Activated CD8-positive, alpha-beta T cell treated with anti-CD3 and anti-CD28 coated beads for 36 hours (primary cell): ENCODE results near the gene GANAB. TPM values are rescaled to one million over a fixed set of nuclear protein-coding genes. Genes with fewer than 3 reads are reported as not detected.
"Not testable (repeated sequence)": the region's sequence is repeated elsewhere in the genome, so short reads cannot be mapped to it uniquely, and the experiment has no call there.

Experiments
- ATAC-seq: fragments of 200-7000 bp; cut with Tn5 transposase; one replicate; pipeline ENCODE4 v1.10.0; 2021; ENCODE audit warnings: mild to moderate bottlenecking, moderate library complexity
- CTCF ChIA-PET: fragments of 350-600 bp; sonication (Branson Sonifier 250); formaldehyde crosslinking; loops from one replicate; lab custom pipeline; 2021; ENCODE audit warnings: antibody characterized with exemption; lab: Charles Lee
- POLR2A ChIA-PET: fragments of 350-600 bp; sonication (Branson Sonifier 250); formaldehyde crosslinking; loops from one replicate; lab custom pipeline; 2021; ENCODE audit warnings: antibody characterized with exemption; lab: Charles Lee
- DNase-seq: peaks from one replicate; pipeline ENCODE4 v3.0.0-alpha.2; 2020
- H3K27ac Mint-ChIP-seq: one replicate; pipeline ENCODE4 v1.8.0; 2021; ENCODE audit warnings: mild to moderate bottlenecking, mixed read lengths
- H3K27me3 Mint-ChIP-seq: one replicate; pipeline ENCODE4 v1.8.0; 2021; ENCODE audit warnings: mixed read lengths
- H3K36me3 Mint-ChIP-seq: one replicate; pipeline ENCODE4 v1.8.0; 2021; ENCODE audit warnings: low read depth, mixed read lengths
- H3K4me1 Mint-ChIP-seq: one replicate; pipeline ENCODE4 v1.8.0; 2021; ENCODE audit warnings: low read depth, mixed read lengths
- H3K4me3 Mint-ChIP-seq: one replicate; pipeline ENCODE4 v1.8.0; 2021; ENCODE audit warnings: mild to moderate bottlenecking, moderate library complexity, mixed read lengths
- H3K9me3 Mint-ChIP-seq: one replicate; pipeline ENCODE4 v1.8.0; 2021; ENCODE audit warnings: mixed read lengths
- intact Hi-C: fragments of 100-400 bp; cut with micrococcal nuclease; formaldehyde crosslinking; loops from one replicate; pipeline ENCODE4 v1.10.0; 2022
- total RNA-seq, 2 experiments: library from RNA; stranded (reverse); gene quantifications; one replicate each; pipeline ENCODE4 v1.2.3, GENCODE V29; 2021
- TF ChIP-seq, protein P1 (sequence below): fragments of 200-600 bp; IDR thresholded peaks from one replicate; pipeline ENCODE4 v1.8.0; 2022; ENCODE audit warnings: antibody characterized with exemption, mild to moderate bottlenecking

The GANAB gene
- total RNA-seq, 2 experiments from 2014 or later: 205 to 217 TPM

DNA sequence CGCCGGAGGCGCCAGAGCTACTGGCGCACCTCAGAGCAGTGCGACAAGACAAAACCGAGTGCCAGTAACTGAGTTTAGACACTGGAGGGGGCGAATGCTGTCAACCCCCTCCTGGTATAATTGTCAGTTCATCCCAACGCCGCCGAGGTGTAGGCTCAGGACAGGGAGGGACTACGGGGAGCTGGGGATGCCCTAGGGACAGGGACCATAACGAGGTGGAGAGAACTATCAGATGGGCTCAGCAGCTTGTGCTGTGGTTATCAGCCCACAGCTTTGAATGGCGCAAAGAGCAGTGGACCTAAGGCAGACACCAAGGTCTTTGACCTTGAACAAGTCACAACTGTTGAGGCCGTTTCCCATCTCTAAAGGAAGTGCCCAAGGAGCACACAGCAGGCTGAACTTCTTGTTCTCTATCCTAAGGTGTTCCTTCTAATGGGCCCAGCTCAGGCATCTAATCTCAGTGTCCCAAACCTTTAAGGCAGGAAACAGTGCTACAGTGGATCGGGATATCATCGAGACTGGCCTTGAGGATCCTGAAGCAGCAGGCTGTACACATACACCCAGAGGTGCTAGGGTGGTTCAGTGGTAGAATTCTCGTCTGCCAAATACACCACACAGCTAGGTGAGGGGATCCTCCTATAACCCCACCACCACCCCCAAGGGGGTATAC is 54.1 kb downstream of the GANAB start:
- peaks cover 53% of the 10 kb centered on the region for H3K36me3 Mint-ChIP-seq
- peak overlapping the region; percentile 100 for H3K4me3 Mint-ChIP-seq
- ChIA-PET CTCF (interaction anchor here (0.7 to 3.8 kb wide), 30 partner anchors 9 to 273 kb away, joined by 3 to 24 read pairs (median 6); partner anchors contain the start of genes B3GAT3, C11orf98, CSKMT and EEF1G), POLR2A (interaction anchor here (0.7 to 7.9 kb wide), 45 partner anchors 8 to 289 kb away, joined by 3 to 87 read pairs (median 8); partner anchors contain the start of genes B3GAT3, BSCL2, C11orf98 and CSKMT)
- no peaks in the 10 kb centered on the region for H3K9me3 Mint-ChIP-seq
- no peak for ATAC-seq
- TF ChIP-seq, protein P1, sequence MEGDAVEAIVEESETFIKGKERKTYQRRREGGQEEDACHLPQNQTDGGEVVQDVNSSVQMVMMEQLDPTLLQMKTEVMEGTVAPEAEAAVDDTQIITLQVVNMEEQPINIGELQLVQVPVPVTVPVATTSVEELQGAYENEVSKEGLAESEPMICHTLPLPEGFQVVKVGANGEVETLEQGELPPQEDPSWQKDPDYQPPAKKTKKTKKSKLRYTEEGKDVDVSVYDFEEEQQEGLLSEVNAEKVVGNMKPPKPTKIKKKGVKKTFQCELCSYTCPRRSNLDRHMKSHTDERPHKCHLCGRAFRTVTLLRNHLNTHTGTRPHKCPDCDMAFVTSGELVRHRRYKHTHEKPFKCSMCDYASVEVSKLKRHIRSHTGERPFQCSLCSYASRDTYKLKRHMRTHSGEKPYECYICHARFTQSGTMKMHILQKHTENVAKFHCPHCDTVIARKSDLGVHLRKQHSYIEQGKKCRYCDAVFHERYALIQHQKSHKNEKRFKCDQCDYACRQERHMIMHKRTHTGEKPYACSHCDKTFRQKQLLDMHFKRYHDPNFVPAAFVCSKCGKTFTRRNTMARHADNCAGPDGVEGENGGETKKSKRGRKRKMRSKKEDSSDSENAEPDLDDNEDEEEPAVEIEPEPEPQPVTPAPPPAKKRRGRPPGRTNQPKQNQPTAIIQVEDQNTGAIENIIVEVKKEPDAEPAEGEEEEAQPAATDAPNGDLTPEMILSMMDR: no peak
- peak overlapping the region; percentile 98 for H3K27ac Mint-ChIP-seq
- H3K27me3 Mint-ChIP-seq: no peaks in the 10 kb centered on the region
- intact Hi-C loops: loop anchor here (5.0 to 10.0 kb wide), 2 partner anchors 75 to 253 kb away; partner anchors contain the start of genes C11orf98 and CSKMT
- peaks cover 52% of the 10 kb centered on the region for H3K4me1 Mint-ChIP-seq
- no peak for DNase-seq

DNA sequence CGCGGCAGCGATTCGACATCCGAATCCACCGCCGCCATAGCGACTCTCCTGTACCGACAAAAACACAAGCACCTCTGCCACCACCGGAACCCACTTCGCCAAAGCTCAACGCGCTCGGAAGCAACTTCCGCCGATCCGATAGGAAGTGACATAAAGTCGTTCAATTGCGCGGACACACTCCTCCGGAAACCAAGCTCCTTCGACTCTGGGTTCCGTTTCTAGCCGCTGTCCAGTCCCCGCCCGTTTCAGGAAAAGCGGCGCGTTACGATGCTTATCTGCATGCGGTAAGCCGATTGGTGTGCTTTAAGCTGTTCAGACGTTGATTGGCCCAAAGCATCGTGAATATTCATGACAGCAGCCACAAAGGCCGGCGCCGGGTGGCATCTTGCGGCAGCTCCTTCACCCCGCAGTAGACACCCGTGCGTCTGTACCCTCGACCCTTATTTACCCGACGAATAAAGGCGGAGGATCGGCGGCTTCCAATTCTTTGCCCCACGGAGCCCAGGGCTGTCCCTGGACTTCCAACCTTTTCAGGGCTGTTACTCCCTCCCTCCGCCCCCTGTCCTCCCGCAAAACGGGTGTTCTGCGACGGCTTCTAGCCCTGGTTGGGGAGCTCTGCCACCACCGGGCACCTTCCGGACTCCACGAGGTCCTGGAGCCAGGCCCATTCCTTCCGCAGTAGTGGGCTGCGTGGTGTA is 54.8 kb downstream of the GANAB start, which contains the start of gene TUT1:
Gene TUT1 (minus strand): TSS at position 76 of the 698 bp plus-strand sequence. CDS start 38 bp downstream, at position 38.
- intact Hi-C loops: loop anchor here (5.0 to 10.0 kb wide), 2 partner anchors 76 to 253 kb away; partner anchors contain the start of genes C11orf98 and CSKMT
- DNase-seq: peak; percentile 98
- Mint-ChIP-seq H3K36me3 (peaks cover 48% of the 10 kb centered on the region), H3K9me3 (no peaks in the 10 kb centered on the region), H3K27me3 (no peaks in the 10 kb centered on the region), H3K27ac (peak within 1 kb of the TSS; percentile 98), H3K4me1 (peaks cover 49% of the 10 kb centered on the region), H3K4me3 (peak within 1 kb of the TSS; percentile 100)
- peak; percentile 91 for ATAC-seq
- CTCF ChIA-PET: interaction anchor here (0.7 to 3.8 kb wide), 28 partner anchors 9 to 250 kb away, joined by 3 to 24 read pairs (median 6); partner anchors contain the start of genes C11orf98, CSKMT, EEF1G and EML3
- TF ChIP-seq, protein P1: no peak
- POLR2A ChIA-PET: interaction anchor here (0.6 to 7.9 kb wide), 53 partner anchors 9 to 289 kb away, joined by 3 to 87 read pairs (median 7); partner anchors contain the start of genes B3GAT3, BSCL2, C11orf98 and CSKMT

DNA sequence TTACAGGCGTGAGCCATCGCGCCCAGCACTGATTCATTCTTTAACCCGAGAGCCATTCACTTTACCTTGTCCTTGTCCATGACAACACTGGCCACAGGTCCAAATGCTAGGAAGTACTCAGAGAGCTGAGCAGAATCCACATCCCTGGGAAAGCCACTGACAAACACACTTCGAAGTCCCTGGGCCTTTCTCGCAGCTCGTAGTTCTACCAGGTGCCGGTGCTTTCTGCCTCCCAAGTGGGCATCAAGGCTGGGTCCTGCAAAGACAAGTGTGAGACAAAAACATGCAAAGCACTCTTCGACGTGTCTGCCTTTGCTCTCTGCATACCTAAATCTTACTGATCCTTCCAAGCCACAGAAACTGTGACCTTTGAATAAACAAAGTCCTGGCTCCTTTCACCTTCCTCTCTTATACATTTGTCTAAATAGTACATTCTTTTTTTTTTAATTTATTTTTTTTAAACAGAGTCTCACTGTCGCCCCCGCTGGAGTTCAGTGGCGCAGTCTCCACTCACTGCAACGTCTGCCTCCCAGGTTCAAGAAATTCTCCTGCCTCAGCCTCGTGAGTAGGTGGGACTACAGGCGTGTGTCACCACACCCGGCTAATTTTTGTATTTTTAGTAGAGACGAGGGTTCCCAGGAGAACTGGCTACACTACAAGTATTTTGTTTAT is 57.3 kb downstream of the GANAB start:
- H3K27ac Mint-ChIP-seq: no peak overlapping the region
- CTCF ChIA-PET: interaction anchor here (0.8 to 1.8 kb wide), 4 partner anchors 9 to 164 kb away, joined by 3 to 7 read pairs (median 4); no protein-coding TSS in a partner anchor
- peaks cover 36% of the 10 kb centered on the region for H3K36me3 Mint-ChIP-seq
- no peak for ATAC-seq
- peak overlapping the region; percentile 100 for H3K4me3 Mint-ChIP-seq
- TF ChIP-seq, protein P1: peak; percentile 40
- no peaks in the 10 kb centered on the region for H3K9me3 Mint-ChIP-seq
- H3K4me1 Mint-ChIP-seq: peaks cover 40% of the 10 kb centered on the region
- DNase-seq: peak; percentile 51
- intact Hi-C loops: no loop called here
- POLR2A ChIA-PET: interaction anchor here (0.8 to 7.9 kb wide), 8 partner anchors 9 to 266 kb away, joined by 3 to 55 read pairs (median 3); partner anchors contain the start of genes B3GAT3 and EEF1G
- H3K27me3 Mint-ChIP-seq: no peaks in the 10 kb centered on the region

DNA sequence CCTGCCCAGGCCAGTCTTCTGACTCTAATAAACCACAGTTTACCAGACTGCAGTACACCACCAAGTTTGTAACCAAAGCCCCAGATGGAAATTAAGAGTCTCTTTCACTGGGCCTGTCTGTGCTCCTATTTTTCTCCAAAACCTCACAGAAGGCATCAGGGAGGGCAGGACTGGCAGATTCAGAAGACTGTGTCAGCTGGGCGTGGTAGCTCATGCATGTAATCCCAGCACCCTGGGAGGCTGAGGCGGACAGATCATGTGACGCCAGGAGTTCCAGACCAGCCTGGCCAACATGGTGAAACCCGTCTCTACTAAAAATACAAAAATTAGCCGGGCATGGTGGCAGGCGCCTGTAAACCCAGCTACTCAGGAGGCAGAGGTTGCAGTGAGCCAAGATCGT is 61.1 kb downstream of the GANAB start:
- ATAC-seq, H3K4me3 Mint-ChIP-seq, DNase-seq, intact Hi-C loops, H3K27me3 Mint-ChIP-seq, H3K9me3 Mint-ChIP-seq, H3K27ac Mint-ChIP-seq: not testable (repeated sequence)
- peaks cover 34% of the 10 kb centered on the region for H3K36me3 Mint-ChIP-seq
- H3K4me1 Mint-ChIP-seq: peaks cover 21% of the 10 kb centered on the region
- CTCF ChIA-PET: interaction anchor here (0.9 to 1.5 kb wide), 4 partner anchors 11 to 43 kb away, joined by 3 to 6 read pairs (median 3); partner anchors contain the start of gene EEF1G
- POLR2A ChIA-PET: interaction anchor here (4.5 kb wide), 1 partner anchor 11 kb away, joined by 21 read pairs; the partner anchor contains the start of gene EEF1G

DNA sequence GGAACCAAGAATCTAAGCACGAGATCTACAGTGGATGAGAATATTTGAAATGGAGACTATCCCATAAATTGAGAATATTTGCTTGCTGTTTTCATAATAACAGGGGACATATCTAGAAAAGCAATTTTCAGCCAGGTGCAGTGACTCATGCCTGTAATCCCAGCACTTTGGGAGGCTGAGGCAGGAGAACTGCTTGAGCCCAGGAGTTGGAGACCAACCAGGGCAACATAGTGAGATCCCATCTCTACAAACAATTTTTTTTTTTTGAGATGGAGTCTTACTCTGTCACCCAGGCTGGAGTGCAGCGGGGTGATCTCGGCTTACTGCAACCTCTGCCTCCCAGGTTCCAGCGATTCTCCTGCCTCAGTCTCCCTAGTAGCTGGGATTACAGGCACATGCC is 64.7 kb downstream of the GANAB start:
- H3K9me3 Mint-ChIP-seq, ATAC-seq, CTCF ChIA-PET, intact Hi-C loops, H3K4me3 Mint-ChIP-seq, DNase-seq, H3K4me1 Mint-ChIP-seq, H3K27ac Mint-ChIP-seq, H3K27me3 Mint-ChIP-seq: not testable (repeated sequence)
- H3K36me3 Mint-ChIP-seq: peaks cover 32% of the 10 kb centered on the region
- POLR2A ChIA-PET: interaction anchor here (7.7 kb wide), 1 partner anchor 9 kb away, joined by 55 read pairs; the partner anchor contains the start of gene TUT1
